Activated T-cell treated with anti-CD3 and anti-CD28 coated beads, Interleukin-2, amount 50 U/mL, for 24 hours (primary cell): Measurements from ENCODE around the gene CYB5D1.

ENCODE experiments used
- DNase-seq: peaks from one replicate; pipeline ENCODE4 v3.0.0-alpha.2; 2020
- H3K27ac Mint-ChIP-seq: 2 replicates; pipeline ENCODE4 v1.8.0; 2020; ENCODE audit warnings: mild to moderate bottlenecking, mixed read lengths
- H3K27me3 Mint-ChIP-seq: 2 replicates; pipeline ENCODE4 v1.8.0; 2020; ENCODE audit warnings: mixed read lengths
- H3K36me3 Mint-ChIP-seq: 2 replicates; pipeline ENCODE4 v1.8.0; 2020; ENCODE audit warnings: low read depth, mixed read lengths
- H3K4me1 Mint-ChIP-seq: 2 replicates; pipeline ENCODE4 v1.8.0; 2020; ENCODE audit warnings: low read depth, mixed read lengths
- H3K4me3 Mint-ChIP-seq: 2 replicates; pipeline ENCODE4 v1.8.0; 2020; ENCODE audit warnings: mild to moderate bottlenecking, moderate library complexity, mixed read lengths
- H3K9me3 Mint-ChIP-seq: 2 replicates; pipeline ENCODE4 v1.8.0; 2020; ENCODE audit warnings: mixed read lengths

The CYB5D1 gene

DNA sequence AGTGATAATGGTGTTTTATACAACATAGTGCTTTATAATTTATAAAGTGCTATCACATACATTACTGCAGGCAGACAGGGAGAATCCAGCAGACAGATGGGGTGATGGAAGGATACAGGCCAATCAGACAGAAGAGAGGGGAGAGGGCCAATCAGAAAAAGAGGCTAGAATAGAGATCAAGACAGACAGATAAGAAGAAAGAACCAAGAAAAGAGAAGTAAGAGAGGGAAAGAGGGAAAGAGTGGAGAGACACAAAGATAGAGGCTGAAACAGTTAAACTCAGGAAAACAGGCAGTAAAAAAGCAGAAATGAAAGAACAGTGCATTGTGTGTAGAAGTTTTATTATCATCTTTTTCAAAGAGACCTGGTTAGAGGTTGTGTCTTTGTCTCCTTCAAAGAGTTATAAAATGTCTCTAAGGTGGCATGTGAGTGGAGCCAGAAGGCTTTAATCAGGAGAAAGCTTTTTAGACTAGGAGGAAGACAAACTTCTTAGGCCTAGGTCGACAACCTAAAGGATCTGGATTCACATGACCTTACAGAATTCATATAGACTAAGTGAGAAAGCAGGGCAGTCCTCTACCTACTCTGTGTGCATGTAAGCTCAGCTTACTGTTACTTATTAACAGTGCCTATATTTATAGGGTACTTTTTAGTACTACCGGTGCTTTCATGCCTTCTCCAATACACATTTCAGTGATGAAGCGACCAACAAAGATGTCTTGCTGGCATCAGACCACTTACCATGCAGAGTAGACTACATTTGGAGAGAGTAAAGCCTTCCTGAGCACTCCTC, 22.5 kb downstream of the CYB5D1 start:
- Mint-ChIP-seq H3K27ac (no peak overlapping the region), H3K36me3 (peaks cover 27% of the 10 kb centered on the region), H3K9me3 (no peaks in the 10 kb centered on the region), H3K4me3 (no peak overlapping the region), H3K4me1 (peaks cover 9% of the 10 kb centered on the region), H3K27me3 (no peaks in the 10 kb centered on the region)
- DNase-seq: no peak

- Mint-ChIP-seq H3K4me1 (peaks cover 6% of the 10 kb centered on the region), H3K9me3 (no peaks in the 10 kb centered on the region), H3K27me3 (no peaks in the 10 kb centered on the region), H3K27ac (no peak overlapping the region), H3K4me3 (no peak overlapping the region), H3K36me3 (peaks cover 27% of the 10 kb centered on the region)
- DNase-seq: no peak
Observed at GRCh38 chr17:7881276-7882054, 23.7 kb downstream of the CYB5D1 start.

GRCh38 chr17:7882068-7882467, 24.3 kb downstream of the CYB5D1 start:
- no peaks in the 10 kb centered on the region for H3K27me3 Mint-ChIP-seq

GRCh38 chr17:7882629-7883028, 24.8 kb downstream of the CYB5D1 start:
- Mint-ChIP-seq H3K4me3 (no peak overlapping the region), H3K27me3 (no peaks in the 10 kb centered on the region), H3K27ac (no peak overlapping the region), H3K36me3 (peaks cover 22% of the 10 kb centered on the region), H3K9me3 (no peaks in the 10 kb centered on the region), H3K4me1 (peaks cover 4% of the 10 kb centered on the region)
- no peak for DNase-seq

More at GRCh38 chr17:7882068-7882467, 24.3 kb downstream of the CYB5D1 start:
- no peak overlapping the region for H3K4me3 Mint-ChIP-seq
- H3K27ac Mint-ChIP-seq: no peak overlapping the region
- no peaks in the 10 kb centered on the region for H3K9me3 Mint-ChIP-seq
- peaks cover 26% of the 10 kb centered on the region for H3K36me3 Mint-ChIP-seq
- no peak for DNase-seq
- H3K4me1 Mint-ChIP-seq: peaks cover 6% of the 10 kb centered on the region

DNA sequence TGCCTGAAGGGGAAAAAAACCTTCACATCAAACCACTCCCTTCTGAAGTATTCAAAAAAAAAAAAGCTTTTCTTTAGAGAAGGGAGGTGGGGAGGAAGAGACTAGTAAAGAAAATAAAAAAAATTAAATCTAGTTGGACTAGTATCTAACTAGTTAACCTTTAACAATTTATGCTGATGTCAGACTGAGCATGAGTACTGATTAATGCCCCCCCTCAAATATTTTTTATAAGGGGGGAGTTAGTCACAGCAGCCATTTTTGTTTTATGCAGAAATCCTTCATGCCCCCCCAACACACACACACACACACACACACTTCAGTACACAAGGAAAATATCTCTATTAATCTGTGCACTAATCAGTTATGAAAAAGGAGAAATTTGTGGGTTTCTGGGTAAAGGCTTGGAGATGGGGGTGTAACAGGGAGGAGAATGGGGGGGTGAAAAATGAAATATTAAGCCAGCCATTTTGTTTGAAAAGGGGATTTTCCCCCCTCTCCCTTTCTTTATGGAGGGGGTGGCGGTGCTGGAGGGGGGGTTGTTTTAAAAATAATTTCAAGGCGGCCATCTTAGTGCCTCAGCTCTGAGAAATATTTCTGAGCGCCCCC, 26.1 kb downstream of the CYB5D1 start:
- H3K27me3 Mint-ChIP-seq: no peaks in the 10 kb centered on the region
- no peak overlapping the region for H3K4me3 Mint-ChIP-seq
- DNase-seq: no peak
- H3K4me1 Mint-ChIP-seq: peaks cover 3% of the 10 kb centered on the region
- H3K36me3 Mint-ChIP-seq: peaks cover 17% of the 10 kb centered on the region
- H3K27ac Mint-ChIP-seq: peak overlapping the region; percentile 85
- no peaks in the 10 kb centered on the region for H3K9me3 Mint-ChIP-seq

DNA sequence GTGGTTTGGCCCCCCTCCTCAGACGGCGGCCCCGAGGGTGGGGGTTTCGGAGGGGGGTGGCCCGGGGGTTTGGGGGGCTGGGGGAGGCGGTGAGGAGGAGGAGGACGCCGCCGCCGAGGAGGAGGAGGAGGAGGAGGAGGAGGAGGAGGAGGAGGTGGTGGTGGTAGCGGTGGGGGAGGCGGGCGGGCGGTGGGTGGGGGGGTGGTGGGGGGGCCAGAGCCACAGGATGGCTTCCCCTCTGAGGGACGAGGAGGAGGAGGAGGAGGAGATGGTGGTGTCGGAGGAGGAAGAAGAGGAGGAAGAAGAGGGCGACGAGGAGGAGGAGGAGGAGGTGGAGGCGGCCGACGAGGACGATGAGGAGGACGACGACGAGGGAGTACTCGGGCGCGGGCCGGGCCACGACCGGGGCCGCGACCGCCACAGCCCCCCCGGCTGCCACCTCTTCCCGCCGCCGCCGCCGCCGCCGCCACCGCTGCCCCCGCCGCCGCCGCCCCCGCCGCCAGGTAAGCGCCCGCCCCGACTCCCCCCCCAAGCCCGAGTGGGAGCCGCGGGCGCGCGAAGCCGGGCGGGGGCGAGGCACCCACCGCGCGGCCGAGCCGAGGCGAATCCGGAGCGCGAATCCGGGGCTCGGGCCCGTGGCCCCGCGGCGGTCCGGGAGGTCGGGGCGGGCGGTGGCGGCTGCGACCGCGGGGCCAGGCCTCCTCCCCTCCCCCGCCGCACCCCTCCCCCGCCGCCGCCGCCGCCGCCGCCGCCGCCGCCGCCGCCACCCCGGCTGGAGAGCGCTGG, 27.0 kb downstream of the CYB5D1 start:
- Mint-ChIP-seq H3K4me1 (peaks cover 3% of the 10 kb centered on the region), H3K27me3 (no peaks in the 10 kb centered on the region), H3K27ac (peak overlapping the region; percentile 75), H3K36me3 (peaks cover 20% of the 10 kb centered on the region), H3K9me3 (no peaks in the 10 kb centered on the region), H3K4me3 (peak overlapping the region; percentile 67)
- DNase-seq: peak; percentile 69

GRCh38 chr17:7885367-7886226, 27.8 kb downstream of the CYB5D1 start:
- Mint-ChIP-seq H3K27ac (peak overlapping the region; percentile 49), H3K36me3 (peaks cover 28% of the 10 kb centered on the region), H3K9me3 (no peaks in the 10 kb centered on the region), H3K27me3 (no peaks in the 10 kb centered on the region), H3K4me1 (peaks cover 10% of the 10 kb centered on the region), H3K4me3 (no peak overlapping the region)
- peak; percentile 75 for DNase-seq

- Mint-ChIP-seq H3K9me3 (no peaks in the 10 kb centered on the region), H3K27ac (no peak overlapping the region), H3K4me1 (peaks cover 10% of the 10 kb centered on the region), H3K36me3 (peaks cover 36% of the 10 kb centered on the region), H3K4me3 (no peak overlapping the region), H3K27me3 (no peaks in the 10 kb centered on the region)
- DNase-seq: peak; percentile 72
Observed at GRCh38 chr17:7886227-7887037, 28.6 kb downstream of the CYB5D1 start.

DNA sequence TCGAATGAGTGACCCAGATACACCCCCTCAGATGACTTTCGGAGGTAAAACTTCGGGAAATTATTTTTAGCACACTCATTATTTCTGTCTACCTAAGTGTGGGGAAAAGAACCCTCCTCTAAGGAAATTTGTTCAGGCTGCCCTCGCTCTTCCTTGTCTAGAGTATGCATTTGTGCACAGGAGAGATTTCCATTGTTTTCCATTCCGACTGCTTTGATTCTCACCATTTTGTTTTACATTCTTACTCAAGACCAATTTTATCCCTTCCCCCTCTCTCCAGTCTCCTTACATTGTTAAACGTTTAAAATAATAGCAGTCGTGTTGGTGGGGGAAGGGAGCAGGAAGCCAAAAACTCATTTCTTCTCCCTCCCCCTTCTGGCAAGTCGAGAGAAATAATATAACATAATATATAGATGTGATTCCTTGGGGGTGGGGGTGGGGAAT, 29.3 kb downstream of the CYB5D1 start:
- H3K4me3 Mint-ChIP-seq: no peak overlapping the region
- H3K9me3 Mint-ChIP-seq: no peaks in the 10 kb centered on the region
- H3K27me3 Mint-ChIP-seq: no peaks in the 10 kb centered on the region
- peaks cover 43% of the 10 kb centered on the region for H3K36me3 Mint-ChIP-seq
- H3K27ac Mint-ChIP-seq: no peak overlapping the region
- no peak for DNase-seq
- peaks cover 10% of the 10 kb centered on the region for H3K4me1 Mint-ChIP-seq

DNA sequence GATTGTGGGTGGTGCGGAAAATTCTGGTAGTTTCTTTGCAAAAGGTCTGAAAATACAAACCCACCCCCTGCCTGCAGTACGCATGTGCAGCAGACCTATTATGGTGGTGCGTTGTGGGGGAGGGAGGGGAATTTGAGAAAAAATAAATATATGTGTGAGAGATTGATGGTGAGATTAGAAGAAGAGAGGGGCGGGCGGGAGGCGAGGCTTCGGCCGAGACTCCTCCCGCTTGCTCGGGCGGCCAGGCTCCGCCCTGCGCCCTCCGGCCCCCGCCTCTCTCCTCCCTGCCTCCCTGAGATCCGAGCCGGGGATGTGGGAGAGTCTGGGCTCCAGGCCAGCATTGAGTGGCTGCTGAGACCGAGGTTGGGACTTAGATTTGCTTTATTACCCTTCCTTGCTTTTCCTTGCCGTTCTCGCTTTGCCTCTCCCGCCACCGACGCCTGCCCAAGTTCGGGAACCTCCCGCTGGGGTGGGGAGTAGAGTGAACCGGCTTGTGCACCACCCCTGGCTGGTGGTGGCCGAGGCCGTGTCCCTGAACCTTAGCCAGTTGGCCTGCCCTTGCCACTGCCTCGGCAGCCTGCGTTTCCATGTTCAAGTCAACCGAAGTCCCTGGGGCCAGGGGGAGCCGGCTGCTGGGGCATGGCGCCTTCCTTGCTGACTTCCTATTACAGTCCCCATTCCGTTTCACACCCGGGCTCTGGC, 29.8 kb downstream of the CYB5D1 start:
- no peaks in the 10 kb centered on the region for H3K27me3 Mint-ChIP-seq
- no peaks in the 10 kb centered on the region for H3K9me3 Mint-ChIP-seq
- no peak overlapping the region for H3K27ac Mint-ChIP-seq
- peak; percentile 86 for DNase-seq
- H3K4me1 Mint-ChIP-seq: peaks cover 10% of the 10 kb centered on the region
- H3K36me3 Mint-ChIP-seq: peaks cover 46% of the 10 kb centered on the region
- no peak overlapping the region for H3K4me3 Mint-ChIP-seq

DNA sequence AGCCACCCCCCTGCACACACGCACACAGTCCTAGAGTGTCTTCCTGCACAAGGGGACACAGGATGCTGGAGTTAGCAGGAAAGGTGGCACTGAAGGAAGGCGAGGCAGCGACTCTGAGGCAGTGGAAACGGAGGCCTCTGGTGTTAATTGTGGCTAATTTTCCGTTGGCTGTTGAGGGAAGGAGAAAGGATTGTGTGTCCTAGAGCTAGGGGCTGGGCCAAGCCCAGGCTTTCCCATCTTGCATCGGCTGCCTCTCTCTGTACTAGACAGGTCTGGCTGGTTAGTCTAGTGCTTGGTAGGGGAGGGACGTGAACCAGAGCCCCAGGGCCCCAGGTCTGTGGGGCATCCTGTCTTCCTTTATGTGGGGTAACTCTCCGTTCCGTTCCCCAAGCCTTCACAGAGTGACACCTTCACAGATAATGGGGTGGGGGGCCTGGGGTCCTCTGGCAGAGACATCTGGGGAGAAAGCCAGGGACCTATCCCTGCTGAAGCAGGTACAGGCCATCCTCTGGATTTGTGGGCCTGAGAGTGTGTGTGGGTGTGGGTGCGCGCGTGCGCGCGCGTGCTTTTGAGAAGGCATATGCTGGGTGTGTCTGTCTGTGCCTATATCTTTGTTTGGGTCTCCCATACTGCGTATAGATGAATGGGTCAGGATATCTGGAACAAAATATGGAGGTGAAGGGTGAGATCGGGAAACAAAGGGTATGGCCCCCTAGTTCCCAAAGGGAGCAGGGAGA, 30.5 kb downstream of the CYB5D1 start, which contains the start of gene CHD3:
Gene CHD3 (plus strand): TSS at position 606 of the 737 bp plus-strand sequence. CDS start 212 bp downstream, outside the sequence.
- no peak within 1 kb of the TSS for H3K4me3 Mint-ChIP-seq
- H3K27ac Mint-ChIP-seq: no peak within 1 kb of the TSS
- DNase-seq: peak; percentile 77
- H3K36me3 Mint-ChIP-seq: peaks cover 52% of the 10 kb centered on the region
- H3K9me3 Mint-ChIP-seq: no peaks in the 10 kb centered on the region
- no peaks in the 10 kb centered on the region for H3K27me3 Mint-ChIP-seq
- peaks cover 10% of the 10 kb centered on the region for H3K4me1 Mint-ChIP-seq
